ENCODE measurements around the gene IL18BP. TPM values are rescaled to one million over a fixed set of nuclear protein-coding genes. Genes with fewer than 3 reads are reported as not detected.

The IL18BP gene
- total RNA-seq, 1 donor from 2014 or later: 19.8 TPM

DNA sequence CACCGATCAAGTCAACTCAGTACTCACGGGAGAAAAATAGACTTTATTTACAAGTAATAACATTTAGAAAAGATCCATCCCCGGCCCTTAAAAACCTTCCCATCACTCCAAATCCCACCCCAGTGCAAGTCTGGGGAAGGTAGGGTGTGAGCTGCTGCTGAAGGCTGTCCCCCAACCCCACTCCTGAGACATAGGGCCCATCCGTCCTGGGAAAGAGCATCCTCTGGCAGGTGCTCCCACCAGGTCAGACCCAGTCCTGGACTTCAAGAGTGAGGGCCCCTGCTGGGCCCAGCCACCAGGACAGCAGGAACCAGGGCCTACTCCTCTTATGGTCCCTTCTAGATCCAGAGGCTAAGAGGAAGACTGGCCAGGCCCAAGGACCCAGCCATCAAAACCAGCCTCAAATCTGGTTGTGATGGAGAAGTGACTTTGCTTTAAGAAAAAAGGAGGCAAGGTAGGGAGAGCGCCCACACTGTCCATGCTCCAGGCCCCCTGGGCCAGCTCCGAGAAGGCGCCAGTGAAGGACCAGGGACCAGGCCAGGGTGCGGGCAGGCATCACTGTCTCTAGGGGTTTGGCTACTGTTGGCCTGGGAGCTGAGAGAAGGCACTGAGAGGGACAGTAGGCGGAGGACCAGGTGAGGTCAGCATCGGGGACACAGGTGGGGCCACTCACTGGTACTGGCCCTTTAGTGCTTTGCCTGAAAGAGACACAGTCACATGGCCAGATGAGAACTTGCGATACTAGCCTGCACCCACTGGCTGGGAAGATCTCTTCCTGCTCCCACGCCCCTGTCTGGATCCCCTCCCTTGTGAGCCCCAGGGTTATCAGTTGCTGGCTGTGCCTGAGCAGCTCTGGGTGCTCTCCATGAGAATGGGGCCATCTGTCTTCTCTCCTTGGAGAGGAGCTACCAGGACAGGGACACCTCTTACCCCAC, 4.4 kb downstream of the IL18BP start:
- no peaks in the 10 kb centered on the region for H3K9me3 Mint-ChIP-seq (ENCODE audit: low read depth)
- TF ChIP-seq, protein P1, sequence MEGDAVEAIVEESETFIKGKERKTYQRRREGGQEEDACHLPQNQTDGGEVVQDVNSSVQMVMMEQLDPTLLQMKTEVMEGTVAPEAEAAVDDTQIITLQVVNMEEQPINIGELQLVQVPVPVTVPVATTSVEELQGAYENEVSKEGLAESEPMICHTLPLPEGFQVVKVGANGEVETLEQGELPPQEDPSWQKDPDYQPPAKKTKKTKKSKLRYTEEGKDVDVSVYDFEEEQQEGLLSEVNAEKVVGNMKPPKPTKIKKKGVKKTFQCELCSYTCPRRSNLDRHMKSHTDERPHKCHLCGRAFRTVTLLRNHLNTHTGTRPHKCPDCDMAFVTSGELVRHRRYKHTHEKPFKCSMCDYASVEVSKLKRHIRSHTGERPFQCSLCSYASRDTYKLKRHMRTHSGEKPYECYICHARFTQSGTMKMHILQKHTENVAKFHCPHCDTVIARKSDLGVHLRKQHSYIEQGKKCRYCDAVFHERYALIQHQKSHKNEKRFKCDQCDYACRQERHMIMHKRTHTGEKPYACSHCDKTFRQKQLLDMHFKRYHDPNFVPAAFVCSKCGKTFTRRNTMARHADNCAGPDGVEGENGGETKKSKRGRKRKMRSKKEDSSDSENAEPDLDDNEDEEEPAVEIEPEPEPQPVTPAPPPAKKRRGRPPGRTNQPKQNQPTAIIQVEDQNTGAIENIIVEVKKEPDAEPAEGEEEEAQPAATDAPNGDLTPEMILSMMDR (IDR thresholded peaks at IDR 0.05; ENCODE audit: unreplicated experiment): no peak
- no peak for DNase-seq (ENCODE audit: low spot score, unreplicated experiment)
- peaks cover 11% of the 10 kb centered on the region for H3K36me3 Mint-ChIP-seq (ENCODE audit: insufficient read depth)
- no peaks in the 10 kb centered on the region for H3K27me3 Mint-ChIP-seq
- no peaks in the 10 kb centered on the region for H3K4me1 Mint-ChIP-seq (ENCODE audit: low read depth)
- no peak overlapping the region for H3K4me3 Mint-ChIP-seq (ENCODE audit: low read depth)
- H3K27ac Mint-ChIP-seq: no peak overlapping the region

DNA sequence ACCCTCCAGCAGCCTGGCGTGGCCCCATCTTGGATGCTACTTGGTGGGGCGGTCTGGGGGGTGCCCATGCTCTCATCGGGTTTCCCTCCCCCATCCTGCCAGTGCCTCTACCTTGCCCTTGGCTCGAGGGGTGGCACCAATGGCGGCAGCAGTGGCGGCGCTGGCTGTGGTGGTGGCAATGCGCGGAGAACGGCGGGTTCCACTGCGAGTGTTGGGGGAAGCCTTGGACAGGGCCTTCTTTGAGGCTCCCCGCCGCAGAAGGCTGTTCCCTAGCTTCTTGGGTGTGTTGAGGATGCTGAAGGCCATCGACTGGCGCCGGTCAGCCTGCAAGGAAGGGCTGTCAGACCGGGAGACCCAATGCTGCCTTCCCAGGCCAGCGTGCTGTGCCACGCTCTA, 5.1 kb downstream of the IL18BP start:
- H3K4me1 Mint-ChIP-seq (ENCODE audit: low read depth): no peaks in the 10 kb centered on the region
- TF ChIP-seq, protein P1 (IDR thresholded peaks at IDR 0.05; ENCODE audit: unreplicated experiment): no peak
- H3K4me3 Mint-ChIP-seq (ENCODE audit: low read depth): no peak overlapping the region
- no peaks in the 10 kb centered on the region for H3K27me3 Mint-ChIP-seq
- no peaks in the 10 kb centered on the region for H3K9me3 Mint-ChIP-seq (ENCODE audit: low read depth)
- H3K27ac Mint-ChIP-seq: peak overlapping the region; percentile 22
- no peak for DNase-seq (ENCODE audit: low spot score, unreplicated experiment)
- H3K36me3 Mint-ChIP-seq (ENCODE audit: insufficient read depth): peaks cover 15% of the 10 kb centered on the region

DNA sequence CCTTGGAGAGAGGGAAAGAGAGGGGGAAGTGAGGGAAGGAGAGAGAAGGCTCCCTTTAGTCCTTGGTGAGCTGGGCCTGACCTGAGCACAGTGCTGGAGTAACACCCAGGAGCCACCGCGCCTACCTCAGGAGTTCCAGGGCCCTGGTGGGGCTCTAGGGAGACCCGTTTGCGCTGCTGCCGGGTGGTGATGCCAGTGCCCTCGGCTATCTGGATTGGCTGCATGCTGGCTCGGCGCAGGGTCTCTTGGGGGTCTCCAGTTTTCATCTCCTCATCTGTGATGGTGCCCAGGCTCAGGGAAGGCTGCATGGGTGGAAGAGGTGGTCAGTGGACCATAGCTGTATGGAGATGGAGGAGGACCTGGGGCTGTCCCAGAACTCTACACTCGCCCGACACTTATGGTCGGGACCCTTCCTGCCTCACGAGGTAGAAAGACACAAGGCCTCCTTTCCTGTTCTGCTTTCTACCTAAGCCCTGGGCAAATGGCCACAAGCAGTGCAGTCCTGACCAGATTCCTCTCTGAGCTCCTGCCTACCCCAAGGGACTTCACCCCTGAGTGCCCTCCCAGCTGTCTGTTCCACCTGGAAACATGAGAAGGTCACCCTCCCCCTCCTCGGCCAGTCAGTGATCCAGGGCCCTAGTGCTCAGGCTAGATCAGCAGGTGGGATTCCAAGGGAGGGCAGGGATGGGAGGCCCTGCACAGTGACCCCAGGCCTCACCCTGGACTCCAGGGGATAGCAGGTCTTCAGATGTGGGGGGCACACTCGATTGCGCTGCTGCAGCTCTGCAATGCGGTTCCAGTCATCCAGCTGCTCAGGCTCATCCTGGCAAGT, 6.0 kb downstream of the IL18BP start:
- TF ChIP-seq, protein P1 (IDR thresholded peaks at IDR 0.05; ENCODE audit: unreplicated experiment): no peak
- DNase-seq (ENCODE audit: low spot score, unreplicated experiment): no peak
- no peaks in the 10 kb centered on the region for H3K4me1 Mint-ChIP-seq (ENCODE audit: low read depth)
- H3K4me3 Mint-ChIP-seq (ENCODE audit: low read depth): no peak overlapping the region
- no peak overlapping the region for H3K27ac Mint-ChIP-seq
- peaks cover 17% of the 10 kb centered on the region for H3K36me3 Mint-ChIP-seq (ENCODE audit: insufficient read depth)
- H3K9me3 Mint-ChIP-seq (ENCODE audit: low read depth): no peaks in the 10 kb centered on the region
- no peaks in the 10 kb centered on the region for H3K27me3 Mint-ChIP-seq

DNA sequence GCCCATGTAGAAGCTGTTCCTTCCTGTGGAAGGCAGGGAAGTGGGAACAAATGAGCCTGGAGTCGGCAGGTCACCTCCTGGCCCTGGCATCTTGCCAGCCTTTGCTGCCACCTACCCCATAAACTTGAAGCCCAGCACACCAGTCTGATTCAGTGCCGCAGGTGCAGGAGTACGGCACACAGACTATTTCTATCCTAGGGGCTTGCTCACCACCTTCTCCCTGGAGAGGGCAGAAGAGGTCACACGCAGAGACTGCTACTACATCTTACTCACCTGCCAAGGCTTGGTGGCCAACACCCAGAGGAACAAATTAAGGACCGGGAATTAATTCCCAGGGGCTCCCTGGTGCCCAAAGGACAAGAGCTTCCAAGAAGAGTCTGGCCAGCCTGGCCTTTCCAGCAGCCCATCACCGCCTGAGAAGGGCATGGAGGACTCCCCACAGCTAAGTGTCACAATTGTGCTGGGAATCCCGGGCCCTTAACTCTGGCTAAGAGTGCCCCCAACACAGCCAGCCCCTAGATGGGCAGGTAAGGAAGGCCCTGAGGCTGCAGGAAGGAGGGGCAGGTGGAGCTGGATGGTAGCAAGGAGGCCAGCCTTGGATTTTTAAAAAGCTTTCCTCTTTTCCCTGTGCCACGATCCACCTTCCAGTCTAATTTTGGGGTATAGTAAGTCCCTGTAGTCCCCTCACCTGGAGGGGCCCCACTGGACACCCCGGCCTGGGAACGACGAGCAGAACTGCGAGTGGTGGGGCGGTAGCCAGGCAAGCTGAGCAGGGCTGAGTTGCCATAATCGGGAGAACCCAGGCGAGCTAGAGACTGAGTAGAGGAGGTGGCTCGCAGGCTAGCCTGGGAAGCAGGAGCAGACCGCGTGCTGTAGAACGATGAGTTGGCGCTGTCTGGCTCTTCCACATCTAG, 6.9 kb downstream of the IL18BP start:
- DNase-seq (ENCODE audit: low spot score, unreplicated experiment): no peak
- TF ChIP-seq, protein P1 (IDR thresholded peaks at IDR 0.05; ENCODE audit: unreplicated experiment): no peak
- H3K9me3 Mint-ChIP-seq (ENCODE audit: low read depth): no peaks in the 10 kb centered on the region
- H3K4me3 Mint-ChIP-seq (ENCODE audit: low read depth): no peak overlapping the region
- H3K36me3 Mint-ChIP-seq (ENCODE audit: insufficient read depth): peaks cover 17% of the 10 kb centered on the region
- peak overlapping the region; percentile 31 for H3K27ac Mint-ChIP-seq
- H3K27me3 Mint-ChIP-seq: no peaks in the 10 kb centered on the region
- no peaks in the 10 kb centered on the region for H3K4me1 Mint-ChIP-seq (ENCODE audit: low read depth)

Measured in progenitor cell of endocrine pancreas (in vitro differentiated cells).